GM12865 (cell line): Measurements from ENCODE around the gene GUCY1B1.

ENCODE experiments used
- DNase-seq: peaks from one replicate; pipeline ENCODE4 v3.0.0; 2010; ENCODE audit warnings: low read depth
- H3K4me3 ChIP-seq: 2 replicates; pipeline ENCODE4 v1.5.1; 2011; ENCODE audit warnings: mild to moderate bottlenecking, low read depth, low read length, control low read depth
- CTCF ChIP-seq: IDR thresholded peaks from 2 replicates; pipeline ENCODE4 v1.5.1; 2011; ENCODE audit warnings: low read length, control low read depth, low read depth, inconsistent platforms; ENCODE audit not compliant: insufficient read depth; ENCODE audit errors: missing control alignments

GUCY1B1 gene

GRCh38 chr4:155742310-155743015, 16.4 kb upstream of the GUCY1B1 start:
- no peak overlapping the region for H3K4me3 ChIP-seq
- no peak for DNase-seq
- TF ChIP-seq CTCF: no peak

- H3K4me3 ChIP-seq: no peak overlapping the region
- no peak for TF ChIP-seq CTCF
- no peak for DNase-seq
These were observed 12.8 kb upstream of the GUCY1B1 start for GRCh38 chr4:155745984-155746383.

- no peak overlapping the region for H3K4me3 ChIP-seq
These were observed 10.8 kb upstream of the GUCY1B1 start for GRCh38 chr4:155748039-155748438.

GRCh38 chr4:155749041-155749440, 9.8 kb upstream of the GUCY1B1 start:
- no peak for TF ChIP-seq CTCF
- H3K4me3 ChIP-seq: no peak overlapping the region
- no peak for DNase-seq

More at GRCh38 chr4:155748039-155748438, 10.8 kb upstream of the GUCY1B1 start:
- no peak for TF ChIP-seq CTCF
- no peak for DNase-seq

GRCh38 chr4:155751569-155751968, 7.3 kb upstream of the GUCY1B1 start:
- no peak for TF ChIP-seq CTCF
- peak overlapping the region; percentile 37 for H3K4me3 ChIP-seq
- DNase-seq: no peak

GRCh38 chr4:155757745-155758265, 1.0 kb upstream of the GUCY1B1 start:
- H3K4me3 ChIP-seq: no peak overlapping the region
- TF ChIP-seq CTCF: no peak
- DNase-seq: peak; percentile 17
